Spleen (tissue), 7 donors: ENCODE data around the gene USP16.

ENCODE experiments used
- CTCF ChIP-seq, 11 experiments: fragments of 200-600 bp in 7 of 11; fragments of 450-650 bp in 4 of 11; sonication (generic) in 4 of 11; IDR thresholded peaks in 8 of 11; conservative IDR thresholded peaks in 3 of 11; 1 replicate in 7 of 11; 2 replicates in 4 of 11; pipeline versions ENCODE4 v1.4.0 to v1.8.0; 2016 to 2021; ENCODE audit warnings: antibody characterized with exemption in 11 of 11, inconsistent platforms in 4 of 11, mild to moderate bottlenecking in 1 of 11
- POLR2A ChIP-seq, 3 donors: fragments of 450-650 bp; IDR thresholded peaks; one replicate each; pipeline ENCODE4 v1.5.1; 2017; ENCODE audit warnings: antibody characterized with exemption in 3 of 3, mild to moderate bottlenecking in 1 of 3
- donor health status: DM: no; HTN: no; CAD: no; lungs with moderate emphysema.
- donor health status: DM: no; HTN: no; CAD: no.
- donor health status: DM: no; HTN: no; CAD: no.

GRCh38 chr21:29025328-29025713 lies 853 bp downstream of the USP16 start:
- no peak for TF ChIP-seq CTCF (IDR thresholded peaks at IDR 0.05 in 8 of 11, conservative IDR thresholded peaks at IDR 0.05 in 3 of 11)
- TF ChIP-seq POLR2A (IDR thresholded peaks at IDR 0.05): no peak
